Breast epithelium (tissue), 3 donors: Measurements from ENCODE around the gene ZNF423.

Experiments used
- CTCF ChIP-seq, 3 donors: fragments of 450-650 bp; IDR thresholded peaks; one replicate each; pipeline ENCODE4 v1.5.1; 2016 to 2017; ENCODE audit warnings: antibody characterized with exemption in 3 of 3, mild to moderate bottlenecking in 3 of 3, moderate library complexity in 3 of 3
- POLR2A ChIP-seq: fragments of 450-650 bp; IDR thresholded peaks from one replicate; pipeline ENCODE4 v1.6.1; 2016; ENCODE audit warnings: antibody characterized with exemption, mild to moderate bottlenecking, moderate library complexity

GRCh38 chr16:49690778-49691177, 165.1 kb downstream of the ZNF423 start:
- TF ChIP-seq POLR2A, result no peak
- TF ChIP-seq CTCF (IDR thresholded peaks at IDR 0.05), result no peak
